Suppressor macrophage (primary cell): ENCODE measurements around the gene OTOA.
A peak's percentile ranks its signal among the peaks of the same experiment; 100 is the strongest.
"Not testable (repeated sequence)": the region's sequence is repeated elsewhere in the genome, so short reads cannot be mapped to it uniquely, and the experiment has no call there.

Experiments
- DNase-seq, 4 experiments: peaks; one replicate each; pipeline ENCODE4 v3.0.0-alpha.2; 2020 to 2022

OTOA gene

DNA sequence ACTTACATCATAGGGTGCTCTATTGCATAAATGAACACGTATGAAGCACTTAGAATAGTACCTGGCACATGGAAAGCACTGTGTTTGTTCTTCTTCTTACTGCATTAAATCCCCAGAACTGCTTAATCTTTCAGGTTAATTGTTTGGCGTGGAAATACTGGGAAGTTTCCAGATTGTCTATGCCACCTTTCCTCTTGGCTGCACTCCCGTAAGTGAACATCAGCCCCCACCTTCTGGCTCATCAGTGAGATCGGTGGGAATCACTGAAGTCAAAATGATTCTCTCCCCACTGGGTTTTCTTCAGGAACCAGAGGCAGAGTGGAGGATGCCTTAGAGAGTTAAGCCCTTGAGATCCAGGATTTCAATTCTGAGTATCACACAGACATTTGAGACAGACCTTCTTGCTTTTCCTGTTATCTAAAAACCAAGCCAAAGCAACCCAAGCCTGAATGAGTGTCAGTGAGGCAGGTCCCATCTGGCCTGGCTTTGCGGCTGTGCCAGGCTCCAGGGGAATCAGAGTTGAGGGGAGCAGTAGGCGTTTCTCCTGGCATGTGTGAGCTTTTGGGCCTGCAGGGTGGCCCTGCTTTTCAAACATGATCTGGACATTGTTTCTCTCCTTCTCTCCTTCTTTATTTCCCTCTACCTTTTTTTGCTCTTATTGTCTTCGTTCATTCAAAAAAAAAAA is 59.1 kb downstream of the OTOA start:
- no peak for DNase-seq

DNA sequence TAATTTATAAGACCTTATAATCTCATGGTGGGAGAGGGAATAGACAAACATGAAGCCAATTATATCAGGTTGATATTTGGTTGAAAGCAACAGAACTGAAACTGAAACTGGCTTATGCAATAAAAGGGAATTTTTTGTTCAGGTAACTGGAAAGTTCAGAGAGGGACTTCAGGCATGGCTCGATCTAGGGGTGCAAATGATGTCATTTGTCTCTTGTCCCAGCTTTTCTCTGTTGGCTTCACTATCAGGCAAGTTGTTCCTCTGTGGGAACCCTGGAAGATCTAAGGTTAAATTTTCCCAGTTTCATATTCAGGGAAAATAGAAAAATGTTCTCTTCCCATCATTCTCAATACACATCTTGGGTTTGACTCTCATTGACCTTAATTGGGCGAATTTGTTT is 59.8 kb downstream of the OTOA start:
- no peak for DNase-seq

DNA sequence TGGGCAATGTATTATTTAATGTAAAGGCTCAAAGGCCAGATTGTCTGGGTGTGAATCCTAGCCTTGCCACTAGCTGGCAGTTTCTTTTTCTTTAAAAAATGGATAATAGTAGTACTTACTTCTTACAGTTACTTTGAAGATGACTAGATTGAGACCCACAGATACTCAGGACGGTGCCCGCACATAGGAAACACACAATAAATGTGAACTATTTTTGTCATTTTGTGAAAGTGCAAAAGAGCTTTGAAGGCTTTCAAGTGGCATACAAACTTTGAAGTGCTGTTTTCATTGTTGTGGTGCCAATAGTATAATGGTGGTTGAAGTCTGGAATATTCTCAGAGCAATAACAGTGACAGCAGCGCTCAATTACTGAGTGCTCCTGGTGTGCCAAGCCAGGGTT is 63.6 kb downstream of the OTOA start:
- no peak for DNase-seq

DNA sequence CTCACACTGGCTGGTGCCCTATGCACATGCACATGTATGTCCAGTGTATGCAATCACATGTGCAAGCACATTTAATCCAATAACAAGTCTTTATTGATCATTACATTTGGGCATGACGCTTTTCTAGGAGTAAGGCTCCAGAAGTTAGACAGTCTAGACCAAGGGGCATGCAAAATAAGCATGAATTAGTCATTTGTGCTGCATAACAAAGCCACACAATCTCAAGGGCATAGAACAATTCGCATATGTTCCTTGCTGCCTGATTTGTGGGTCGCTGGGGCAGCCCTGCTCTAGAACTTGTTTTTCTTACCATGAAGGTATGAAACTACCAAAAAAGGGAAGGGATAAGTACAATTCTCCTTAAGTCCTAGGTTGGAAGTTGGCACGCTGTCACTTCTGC is 67.5 kb downstream of the OTOA start:
- not testable (repeated sequence) for DNase-seq

DNA sequence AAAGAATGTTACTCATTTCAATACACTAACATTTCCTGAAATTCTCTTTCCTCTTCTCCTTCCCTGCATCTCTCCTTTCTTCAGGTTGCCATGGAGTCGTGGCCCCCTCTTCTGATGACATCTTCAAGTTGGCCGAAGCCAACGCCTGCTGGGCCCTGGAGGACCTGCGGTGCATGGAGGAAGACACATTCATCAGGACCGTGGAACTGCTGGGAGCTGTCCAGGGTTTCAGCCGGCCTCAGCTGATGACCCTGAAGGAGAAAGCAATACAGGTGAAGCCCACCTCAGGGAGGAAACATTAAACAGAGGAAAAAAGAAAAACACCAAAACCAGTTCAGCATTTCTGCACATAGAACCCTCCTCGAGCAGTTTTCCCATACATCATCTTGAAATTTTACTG is 76.9 kb downstream of the OTOA start:
- not testable (repeated sequence) for DNase-seq

DNA sequence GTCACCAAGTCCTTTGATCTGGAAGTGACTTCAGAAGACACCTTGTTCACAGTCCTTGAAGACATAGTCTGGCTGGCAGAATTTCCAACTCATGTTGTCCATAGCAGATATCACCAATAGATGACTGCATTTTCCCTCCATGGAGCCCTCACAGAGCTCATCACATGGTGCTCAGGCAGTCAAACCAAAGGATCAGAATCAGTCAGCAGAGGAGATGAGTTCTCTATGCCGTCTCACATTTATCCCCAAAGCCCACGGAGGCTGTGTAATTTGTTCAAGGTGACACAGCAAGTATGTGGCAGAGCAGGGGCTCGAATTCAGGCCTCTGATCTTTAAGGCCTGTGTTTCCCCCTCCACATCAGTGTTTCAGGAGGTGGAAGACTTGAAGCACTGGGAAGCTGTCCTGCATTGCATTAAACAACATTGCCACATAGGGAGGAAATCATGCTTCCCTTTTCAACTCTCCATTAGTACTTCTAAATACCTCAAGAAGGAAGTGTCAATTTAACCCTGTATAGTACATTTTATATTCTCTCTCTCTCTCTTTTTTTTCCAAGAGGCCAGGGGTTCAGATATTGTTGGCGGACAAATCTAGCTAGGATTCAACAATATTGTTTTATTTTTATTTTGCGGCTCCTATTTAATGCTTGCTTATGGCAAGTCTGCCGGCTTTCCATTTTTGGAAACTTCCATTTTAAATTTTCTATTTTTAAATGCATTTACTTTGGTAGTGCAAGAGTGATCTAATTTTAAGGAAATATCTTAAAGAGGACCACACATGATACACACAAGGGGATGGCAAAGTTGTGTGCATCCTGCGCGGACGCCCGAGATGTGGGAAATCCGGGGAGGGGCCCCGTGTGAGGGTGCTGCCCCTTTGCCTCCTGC is 92.7 kb downstream of the OTOA start:
- DNase-seq = peak; percentile 43 to 68 (median 57)

DNA sequence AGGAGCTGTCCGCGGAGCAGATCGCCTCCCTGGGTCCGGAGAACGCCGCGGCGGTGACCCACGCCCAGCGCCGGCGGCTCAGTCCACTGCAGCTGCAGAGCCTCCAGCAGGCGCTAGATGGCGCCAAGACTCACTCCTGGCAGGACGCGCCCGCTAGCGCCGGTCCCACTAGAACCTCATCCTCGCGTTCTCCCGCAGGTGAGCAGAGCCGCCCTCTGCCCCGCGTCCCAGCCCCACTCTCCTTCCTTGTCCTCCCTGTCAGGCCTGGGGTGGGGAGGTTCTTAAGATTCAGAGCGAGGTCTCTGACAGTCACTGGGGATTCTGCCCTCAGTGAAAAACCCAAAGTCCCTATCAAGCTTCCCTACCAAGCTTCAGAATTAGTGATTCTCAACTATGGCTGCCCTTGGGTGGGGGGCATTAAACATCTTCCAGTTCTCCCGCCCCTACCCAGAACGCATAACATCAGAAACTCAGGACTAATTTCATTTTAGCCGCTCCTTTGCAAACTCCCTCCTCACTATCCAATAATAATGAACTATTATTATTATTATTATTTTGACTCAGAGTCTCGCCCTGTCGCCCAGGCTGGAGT is 93.4 kb downstream of the OTOA start:
- DNase-seq = not testable (repeated sequence)

DNA sequence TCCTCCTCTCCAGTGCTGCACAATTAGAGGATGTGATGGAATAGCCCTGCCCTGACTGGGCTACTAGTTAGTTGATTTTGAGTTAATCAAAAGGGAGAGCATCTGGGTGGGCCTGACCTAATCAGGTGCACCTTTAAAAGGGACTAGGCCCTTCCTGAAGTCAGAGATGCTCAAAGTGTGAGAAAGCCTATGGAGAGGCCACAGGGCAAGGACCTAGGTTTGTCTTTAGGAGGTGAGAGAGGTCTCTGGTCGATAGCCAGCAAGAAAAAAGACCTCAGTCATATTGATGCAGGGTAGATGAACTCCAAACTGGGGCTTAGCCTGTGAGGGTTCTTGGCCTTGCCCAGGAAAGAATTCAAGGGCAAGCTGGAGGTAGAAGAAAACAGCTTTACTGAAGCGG is 104.5 kb downstream of the OTOA start:
- DNase-seq = not testable (repeated sequence)

DNA sequence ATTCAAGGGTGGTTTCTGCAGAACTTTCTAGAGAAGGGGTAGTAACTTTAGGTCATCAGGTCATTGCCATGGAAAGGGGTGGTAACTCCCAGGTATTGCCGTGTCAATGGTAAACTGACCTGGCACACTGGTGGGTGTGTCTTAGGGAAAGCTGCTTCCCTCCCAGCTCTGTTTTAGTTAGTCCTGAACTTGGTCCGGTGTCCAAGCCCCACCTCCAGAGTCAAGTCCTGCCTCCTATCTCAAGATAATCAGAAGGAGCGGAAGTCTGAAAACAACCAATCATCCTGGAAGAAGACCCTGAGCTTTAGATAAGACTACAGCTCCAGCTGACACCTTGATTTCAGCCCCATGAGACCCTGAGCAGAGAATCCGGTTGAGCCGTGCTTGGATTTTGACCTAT is 105.0 kb downstream of the OTOA start:
- DNase-seq = not testable (repeated sequence)

DNA sequence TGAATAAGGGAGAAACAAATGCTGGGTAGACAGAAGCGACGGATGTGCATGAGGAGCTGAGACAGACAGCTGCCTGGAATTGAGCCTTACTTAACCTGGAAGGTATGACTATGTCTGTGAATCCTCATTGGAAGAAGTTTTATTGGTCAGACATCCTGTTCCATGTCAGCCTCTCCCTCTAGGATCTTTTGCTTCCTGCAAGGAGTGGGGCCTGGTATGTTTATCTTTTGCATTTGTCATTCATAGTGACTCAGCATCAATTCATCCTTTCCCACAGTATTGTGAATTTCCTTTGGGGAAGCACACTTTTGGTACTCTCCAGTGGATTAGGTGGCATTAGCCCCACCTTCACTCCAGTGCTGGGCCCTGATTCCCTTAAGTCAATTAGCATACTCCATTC is 105.5 kb downstream of the OTOA start:
- DNase-seq = not testable (repeated sequence)

DNA sequence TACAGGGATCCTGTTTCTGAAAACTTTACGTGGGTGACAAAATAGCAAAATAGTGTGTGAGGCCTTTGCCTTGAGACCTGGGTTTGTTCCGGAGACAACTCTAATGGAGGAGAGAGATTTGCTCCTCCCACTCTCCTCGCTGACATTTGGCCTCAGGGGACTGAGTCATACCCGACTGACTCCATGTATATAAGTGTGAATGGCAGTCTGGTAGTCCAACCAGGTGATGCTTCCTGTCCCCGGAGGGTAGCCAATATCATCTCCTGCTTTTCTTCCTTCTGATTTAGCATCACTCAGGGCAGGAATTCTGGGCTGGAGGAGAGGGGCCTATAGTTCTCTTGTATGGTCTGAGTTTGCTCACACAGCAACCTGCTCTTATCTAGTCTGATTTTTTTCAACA is 106.8 kb downstream of the OTOA start:
- not testable (repeated sequence) for DNase-seq

DNA sequence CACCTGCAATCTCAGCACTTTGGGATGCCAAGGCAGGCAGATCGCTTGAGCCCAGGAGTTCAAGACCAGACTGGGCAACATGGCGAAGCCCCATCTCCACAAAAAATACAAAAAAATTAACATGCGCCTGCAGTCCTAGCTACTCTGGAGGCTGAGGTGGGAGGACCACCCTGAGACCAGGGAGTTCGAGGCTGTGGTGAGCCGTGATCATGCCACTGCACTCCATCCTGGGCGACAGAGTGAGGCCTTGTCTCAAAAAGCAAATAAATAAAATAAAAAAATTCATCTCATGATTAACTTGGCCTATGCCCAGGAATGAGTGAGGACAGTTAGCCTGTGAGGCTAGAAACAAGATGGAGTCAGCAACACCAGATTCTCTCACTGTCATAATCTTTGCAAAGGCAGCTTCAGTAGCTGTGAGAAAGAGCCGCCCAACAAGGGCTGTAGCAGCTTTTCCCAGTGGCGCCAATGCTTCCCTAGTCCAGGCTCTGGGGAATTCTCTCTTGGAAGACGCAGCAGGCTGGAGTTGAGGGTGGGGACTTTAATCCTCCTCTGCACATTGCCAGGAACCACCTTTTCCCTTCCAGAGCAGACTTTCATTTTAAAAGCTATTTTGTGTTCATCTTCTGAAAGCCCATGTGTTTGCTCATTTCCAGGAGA is 108.9 kb downstream of the OTOA start:
- not testable (repeated sequence) for DNase-seq

DNA sequence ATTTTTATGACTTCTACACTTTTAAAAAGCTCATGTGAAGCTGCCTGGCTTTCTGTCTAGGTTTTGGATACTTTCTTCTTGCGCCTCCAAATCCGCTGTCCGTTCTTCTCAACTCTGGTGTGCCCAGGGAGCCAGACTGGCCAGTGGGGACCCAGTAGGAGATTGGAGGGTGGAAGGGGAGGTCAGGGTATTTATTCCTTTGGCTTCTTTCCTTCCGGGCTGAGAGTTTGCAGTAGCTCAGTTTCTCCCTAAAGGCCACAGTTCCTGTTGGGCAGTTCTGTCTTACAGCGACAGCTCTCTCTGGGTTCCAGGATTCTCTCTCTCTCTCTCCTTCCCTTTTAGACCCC is 109.4 kb downstream of the OTOA start:
- not testable (repeated sequence) for DNase-seq

DNA sequence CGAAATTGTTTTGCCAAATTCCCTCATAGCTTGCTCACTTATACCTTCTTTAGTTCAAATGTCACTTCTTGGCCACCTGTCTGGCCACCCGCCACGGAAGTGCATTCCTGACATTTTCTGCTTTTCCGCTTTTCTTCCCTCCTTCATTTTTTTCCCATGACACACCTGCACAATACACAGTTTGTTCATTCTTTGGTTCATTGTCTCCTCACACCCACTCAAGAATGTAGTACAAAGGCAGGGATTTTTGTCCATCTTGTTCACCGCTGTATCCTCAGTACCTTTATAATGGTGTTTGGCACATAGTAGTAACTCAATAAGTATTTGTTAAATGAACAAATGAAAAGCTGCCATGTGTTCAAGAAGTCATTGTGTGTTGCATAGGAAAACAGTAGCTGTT is 116.8 kb downstream of the OTOA start:
- not testable (repeated sequence) for DNase-seq

DNA sequence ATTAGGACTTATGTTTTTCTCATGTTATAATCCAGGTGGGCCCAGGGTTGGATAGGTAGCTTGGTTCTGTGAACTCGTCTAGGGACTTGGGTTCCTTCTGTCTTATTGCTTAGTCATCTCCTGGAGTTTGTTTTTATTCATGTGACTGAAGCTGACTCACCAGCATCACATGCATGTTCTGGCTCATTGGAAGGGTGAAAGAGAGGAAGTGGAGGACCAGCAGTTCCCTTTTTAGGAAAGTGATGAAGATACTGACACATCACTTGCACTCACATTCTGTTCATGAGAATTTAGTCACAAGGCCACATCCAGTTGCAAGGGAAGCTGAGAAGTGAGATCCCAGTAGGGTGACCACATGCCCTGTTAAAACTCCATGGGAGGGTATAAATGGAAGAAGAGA is 126.7 kb downstream of the OTOA start:
- not testable (repeated sequence) for DNase-seq

DNA sequence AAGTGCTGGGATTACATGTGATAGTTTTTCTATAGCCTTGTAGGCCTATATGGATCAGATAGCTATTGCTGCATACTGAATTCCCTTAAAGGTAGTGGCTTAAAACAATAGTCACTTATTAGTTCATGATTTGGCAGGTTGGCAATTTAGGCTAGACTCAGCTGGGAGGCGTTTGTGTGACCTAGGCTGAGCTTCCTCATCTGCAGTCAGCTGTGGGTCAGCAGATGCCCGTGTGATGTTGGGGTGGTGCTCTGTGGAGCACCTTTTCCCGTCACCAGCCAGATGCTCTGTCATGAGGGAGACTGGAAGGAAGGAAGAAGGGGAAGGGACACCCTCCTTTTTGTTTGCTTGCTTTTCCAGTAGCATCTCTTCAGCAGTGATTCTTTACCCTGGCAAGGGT is 129.5 kb downstream of the OTOA start:
- not testable (repeated sequence) for DNase-seq

DNA sequence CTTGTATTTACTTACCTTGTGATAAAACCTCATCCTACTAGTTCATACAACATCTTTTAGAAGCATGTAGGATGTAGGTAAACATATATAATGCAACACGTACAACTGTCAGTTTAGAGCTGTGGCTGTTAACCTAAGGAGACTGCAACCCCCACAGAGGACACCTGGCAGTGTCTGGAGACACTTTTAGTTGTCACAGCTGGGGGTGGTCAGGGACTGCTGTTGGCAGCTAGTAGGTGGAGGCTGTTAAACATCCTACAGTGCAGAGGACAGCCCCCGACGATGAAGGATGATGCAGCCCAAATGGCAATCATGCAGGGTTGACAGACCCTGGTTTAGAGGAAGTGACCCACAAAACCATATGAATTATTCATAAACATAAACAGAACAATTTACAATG is 134.8 kb downstream of the OTOA start:
- DNase-seq = not testable (repeated sequence)

DNA sequence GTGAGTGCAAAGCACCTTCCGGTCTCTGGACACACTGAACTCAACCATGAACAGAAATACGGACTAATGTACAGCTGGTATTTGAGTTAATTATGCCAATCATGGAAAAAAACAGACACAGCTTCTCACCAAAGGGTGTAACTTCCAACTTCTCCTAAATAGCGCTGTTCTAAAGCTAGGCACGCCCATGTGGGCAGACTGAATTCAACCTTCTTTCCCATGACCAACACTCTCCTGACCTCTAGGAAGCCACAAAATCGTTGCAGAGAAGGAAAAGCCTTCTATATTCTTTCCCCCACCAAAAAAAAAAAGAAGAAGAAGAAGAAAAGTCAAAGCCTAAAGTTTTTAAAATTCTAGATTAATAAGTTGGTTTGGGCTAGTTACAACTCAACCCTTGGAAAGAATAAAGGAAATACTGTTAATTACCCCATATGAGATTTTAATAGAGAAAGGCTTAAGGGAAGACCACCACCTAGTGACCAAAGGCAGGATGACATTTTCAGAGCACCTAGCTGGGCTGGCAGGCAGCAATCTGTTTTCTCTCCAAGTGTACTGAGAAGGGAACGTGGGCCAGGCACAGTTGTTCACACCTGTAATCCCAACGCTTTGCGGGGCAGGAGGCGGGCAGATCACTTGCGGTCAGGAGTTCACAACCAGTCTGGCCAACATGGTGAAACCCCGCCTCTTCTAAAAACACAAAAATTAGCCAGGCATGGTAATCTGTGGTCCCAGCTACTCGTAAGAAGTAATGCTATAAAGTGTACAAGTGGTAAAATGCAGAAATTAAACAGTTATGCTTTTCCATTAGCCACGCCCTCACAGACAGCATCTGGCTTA is 138.0 kb downstream of the OTOA start:
- peak; percentile 35 to 63 (median 56) for DNase-seq

DNA sequence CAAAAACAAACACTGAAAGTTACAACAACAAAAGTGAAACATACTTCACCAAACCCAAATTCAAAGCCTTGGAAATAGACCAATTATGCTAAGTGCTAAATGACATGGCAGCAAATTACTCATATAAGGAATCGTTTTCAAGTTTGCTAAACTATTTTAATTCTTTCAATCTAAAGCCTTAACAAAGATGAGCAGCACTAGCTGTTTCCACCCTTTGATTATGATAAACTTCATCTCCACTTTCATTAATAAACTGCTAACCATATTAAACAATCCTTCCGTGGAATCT is 138.6 kb downstream of the OTOA start:
- not testable (repeated sequence) for DNase-seq
